B cell (primary cell): ENCODE measurements around the gene CD33. TPM values are rescaled to one million over a fixed set of nuclear protein-coding genes. Genes with fewer than 3 reads are reported as not detected.

Experiments used
- ATAC-seq: fragments of 200-7000 bp; cut with Tn5 transposase; one replicate; pipeline ENCODE4 v1.10.0; 2021; ENCODE audit warnings: low read depth, mild to moderate bottlenecking, moderate number of reproducible peaks, moderate library complexity
- CTCF ChIA-PET: fragments of 350-600 bp; sonication (Branson Sonifier 250); formaldehyde crosslinking; loops from one replicate; lab custom pipeline; 2021; ENCODE audit warnings: antibody characterized with exemption, inconsistent platforms; lab: Charles Lee
- POLR2A ChIA-PET: fragments of 350-600 bp; sonication (Branson Sonifier 250); formaldehyde crosslinking; loops from one replicate; lab custom pipeline; 2021; ENCODE audit warnings: antibody characterized with exemption; lab: Charles Lee
- DNase-seq: peaks from one replicate; pipeline ENCODE4 v3.0.0; 2013
- H2AFZ ChIP-seq: 2 replicates; pipeline ENCODE4 v1.6.1; 2012; ENCODE audit warnings: mild to moderate bottlenecking, low read depth, low read length; ENCODE audit not compliant: insufficient read depth, poor library complexity, severe bottlenecking
- H3K27ac ChIP-seq, 2 donors: 1 replicate in 1 of 2; 2 replicates in 1 of 2; pipeline ENCODE4 v1.5.1; 2012 to 2013; ENCODE audit warnings: low read length in 2 of 2, mild to moderate bottlenecking in 2 of 2, moderate library complexity in 1 of 2
- H3K27me3 ChIP-seq, 4 experiments: fragments of 200-600 bp in 1 of 4; sonication (generic) in 1 of 4; replicated peaks in 1 of 4; 1 replicate in 2 of 4; 2 replicates in 2 of 4; pipeline versions ENCODE4 v1.6.1 to v1.7.0; 2013 to 2016; ENCODE audit warnings: low read length in 3 of 4, mild to moderate bottlenecking in 2 of 4, mixed read lengths in 1 of 4, moderate library complexity in 1 of 4; ENCODE audit not compliant: insufficient read depth in 4 of 4, control insufficient read depth in 3 of 4; ENCODE audit errors: control extremely low read depth in 1 of 4
- H3K36me3 ChIP-seq, 2 experiments: replicated peaks in 1 of 2; 1 replicate in 1 of 2; 2 replicates in 1 of 2; pipeline versions ENCODE4 v1.6.1 to v1.7.1; 2013; ENCODE audit warnings: low read length in 1 of 2; ENCODE audit not compliant: insufficient read depth in 2 of 2, control insufficient read depth in 1 of 2; ENCODE audit errors: control extremely low read depth in 1 of 2, extremely low read depth in 1 of 2
- H3K4me1 ChIP-seq, 2 donors: fragments of 200-600 bp in 1 of 2; sonication (generic) in 1 of 2; 1 replicate in 1 of 2; 2 replicates in 1 of 2; pipeline versions ENCODE4 v1.5.1 to v1.6.1; 2013 to 2017; ENCODE audit warnings: low read length in 2 of 2; ENCODE audit not compliant: control insufficient read depth in 2 of 2, insufficient read depth in 2 of 2
- H3K4me2 ChIP-seq: replicated peaks from 2 replicates; pipeline ENCODE3; 2012; ENCODE audit warnings: mild to moderate bottlenecking, low read depth, low read length; ENCODE audit not compliant: poor library complexity, severe bottlenecking
- H3K4me3 ChIP-seq, 5 experiments: fragments of 200-600 bp in 1 of 5; sonication (generic) in 1 of 5; 1 replicate in 3 of 5; 2 replicates in 2 of 5; pipeline versions ENCODE4 v1.5.1 to v1.7.0; 2011 to 2016; ENCODE audit warnings: low read length in 4 of 5, mild to moderate bottlenecking in 4 of 5, low read depth in 2 of 5, control low read depth in 1 of 5, moderate library complexity in 1 of 5; ENCODE audit not compliant: insufficient read depth in 1 of 5; ENCODE audit errors: control extremely low read depth in 1 of 5, extremely low read depth in 1 of 5
- H3K79me2 ChIP-seq: fragments of 200-600 bp; sonication (generic); one replicate; pipeline ENCODE4 v1.6.0; 2016; ENCODE audit warnings: low read length; ENCODE audit not compliant: control insufficient read depth, insufficient read depth
- H3K9ac ChIP-seq: fragments of 200-600 bp; sonication (generic); 2 replicates; pipeline ENCODE4 v1.6.1; 2017; ENCODE audit warnings: mild to moderate bottlenecking, low read length, moderate library complexity
- H3K9me3 ChIP-seq, 3 donors: one replicate each; pipeline versions ENCODE4 v1.6.1 to v1.7.1; 2013; ENCODE audit warnings: low read length in 2 of 3; ENCODE audit not compliant: control insufficient read depth in 2 of 3, insufficient read depth in 1 of 3; ENCODE audit errors: control extremely low read depth in 1 of 3
- H4K20me1 ChIP-seq: 2 replicates; pipeline ENCODE4 v1.6.0; 2012; ENCODE audit warnings: mild to moderate bottlenecking, low read length; ENCODE audit not compliant: insufficient read depth, control insufficient read depth, poor library complexity, severe bottlenecking
- H3K27ac Mint-ChIP-seq: one replicate; pipeline ENCODE4 v1.8.0; 2021; ENCODE audit warnings: mixed read lengths
- H3K27me3 Mint-ChIP-seq: one replicate; pipeline ENCODE4 v1.8.0; 2021; ENCODE audit warnings: mixed read lengths
- H3K4me1 Mint-ChIP-seq: one replicate; pipeline ENCODE4 v1.8.0; 2021; ENCODE audit warnings: mixed read lengths
- H3K4me3 Mint-ChIP-seq: one replicate; pipeline ENCODE4 v1.8.0; 2021; ENCODE audit warnings: mixed read lengths
- H3K9me3 Mint-ChIP-seq: one replicate; pipeline ENCODE4 v1.8.0; 2022; ENCODE audit warnings: mixed read lengths; ENCODE audit not compliant: insufficient read depth
- EZH2 ChIP-seq: IDR thresholded peaks from 2 replicates; pipeline ENCODE4 v1.6.1; 2012; ENCODE audit warnings: borderline replicate concordance, low read depth, mild to moderate bottlenecking, moderate library complexity, low read length; ENCODE audit not compliant: insufficient read depth, poor library complexity, severe bottlenecking
- WGBS: methylation state at CpG from one replicate; pipeline ENCODE4 v1.1.5; 2013; ENCODE audit warnings: missing lambda C conversion rate; ENCODE audit not compliant: insufficient coverage; 5-methylcytosine and 5-hydroxymethylcytosine counted together
- intact Hi-C: fragments of 100-400 bp; cut with micrococcal nuclease; formaldehyde crosslinking; loops from one replicate; pipeline ENCODE4 v1.10.0; 2022
- polyA plus RNA-seq: library from polyadenylated mRNA; depleted of rRNA; stranded (reverse); fragments of >200 nt; gene quantifications from 2 replicates; pipeline ENCODE4 v1.2.3, GENCODE V29; 2012
- total RNA-seq, 2 donors: library from RNA; stranded (reverse); fragments of 120-200 nt in 1 of 2; gene quantifications; 1 replicate in 1 of 2; 2 replicates in 1 of 2; pipeline versions ENCODE4 v1.2.3 to v1.2.4, GENCODE V29; 2013 to 2022
- TF ChIP-seq, protein P1 (sequence below): fragments of 200-600 bp; IDR thresholded peaks from one replicate; pipeline ENCODE4 v1.8.0; 2022; ENCODE audit warnings: antibody characterized with exemption, mild to moderate bottlenecking

CD33 gene
- total and polyA plus RNA-seq, 2 donors (not counting 1 experiment from before 2014, with no cell fraction given), result 1.3 TPM; not detected in 1

DNA sequence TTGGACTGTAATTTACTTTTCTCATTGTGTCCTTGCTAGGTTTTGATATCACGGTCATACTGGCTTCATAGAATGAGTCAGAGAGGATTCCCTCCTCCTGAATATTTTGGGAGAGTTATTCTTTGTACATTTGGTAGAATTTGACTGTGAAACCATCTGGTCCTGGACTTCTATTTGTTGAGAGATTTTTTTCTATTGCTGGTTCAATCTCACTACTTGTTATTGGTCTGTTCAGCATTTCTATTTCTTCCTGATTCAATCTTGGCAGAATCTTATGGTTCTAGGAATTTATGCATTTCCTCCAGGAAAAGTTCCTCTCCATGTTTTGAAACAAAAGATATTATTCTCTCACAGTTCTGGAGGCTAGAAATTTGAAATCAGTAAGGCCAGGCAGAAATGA, 4.9 kb upstream of the CD33 start:
- WGBS, result no CpG with 5 or more reads among the region's 1 CpG
- TF ChIP-seq, protein P1, sequence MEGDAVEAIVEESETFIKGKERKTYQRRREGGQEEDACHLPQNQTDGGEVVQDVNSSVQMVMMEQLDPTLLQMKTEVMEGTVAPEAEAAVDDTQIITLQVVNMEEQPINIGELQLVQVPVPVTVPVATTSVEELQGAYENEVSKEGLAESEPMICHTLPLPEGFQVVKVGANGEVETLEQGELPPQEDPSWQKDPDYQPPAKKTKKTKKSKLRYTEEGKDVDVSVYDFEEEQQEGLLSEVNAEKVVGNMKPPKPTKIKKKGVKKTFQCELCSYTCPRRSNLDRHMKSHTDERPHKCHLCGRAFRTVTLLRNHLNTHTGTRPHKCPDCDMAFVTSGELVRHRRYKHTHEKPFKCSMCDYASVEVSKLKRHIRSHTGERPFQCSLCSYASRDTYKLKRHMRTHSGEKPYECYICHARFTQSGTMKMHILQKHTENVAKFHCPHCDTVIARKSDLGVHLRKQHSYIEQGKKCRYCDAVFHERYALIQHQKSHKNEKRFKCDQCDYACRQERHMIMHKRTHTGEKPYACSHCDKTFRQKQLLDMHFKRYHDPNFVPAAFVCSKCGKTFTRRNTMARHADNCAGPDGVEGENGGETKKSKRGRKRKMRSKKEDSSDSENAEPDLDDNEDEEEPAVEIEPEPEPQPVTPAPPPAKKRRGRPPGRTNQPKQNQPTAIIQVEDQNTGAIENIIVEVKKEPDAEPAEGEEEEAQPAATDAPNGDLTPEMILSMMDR, result no peak
- TF ChIP-seq EZH2, result no peak
- no peaks in the 10 kb centered on the region for H3K79me2 ChIP-seq
- H3K36me3 ChIP-seq, result no peaks in the 10 kb centered on the region
- peaks cover 5% of the 10 kb centered on the region for H3K4me1 Mint-ChIP-seq
- H2AFZ ChIP-seq, result no peak overlapping the region
- H3K4me1 ChIP-seq, result no peaks in the 10 kb centered on the region
- no peak overlapping the region for H3K4me3 Mint-ChIP-seq
- ATAC-seq, result no peak
- POLR2A ChIA-PET, result no interaction called here
- peaks cover 0 to 7% (median 3%) of the 10 kb centered on the region in 4 experiments for H3K27me3 ChIP-seq
- no peak overlapping the region for H3K27ac ChIP-seq
- H3K27me3 Mint-ChIP-seq, result peaks cover 34% of the 10 kb centered on the region
- no peaks in the 10 kb centered on the region for H4K20me1 ChIP-seq
- no peak overlapping the region for H3K4me3 ChIP-seq
- H3K9me3 Mint-ChIP-seq, result peaks cover 5% of the 10 kb centered on the region
- H3K9ac ChIP-seq, result no peak overlapping the region
- H3K4me2 ChIP-seq, result no peak overlapping the region
- H3K9me3 ChIP-seq, result peaks cover 0 to 5% (median 0%) of the 10 kb centered on the region in 3 donors
- DNase-seq, result no peak
- intact Hi-C loops, result no loop called here
- CTCF ChIA-PET, result no interaction called here
- no peak overlapping the region for H3K27ac Mint-ChIP-seq

- Histone ChIP-seq H3K9ac (no peak overlapping the region), H4K20me1 (no peaks in the 10 kb centered on the region), H2AFZ (no peak overlapping the region), H3K27ac (no peak overlapping the region), H3K36me3 (no peaks in the 10 kb centered on the region), H3K4me1 (no peaks in the 10 kb centered on the region), H3K27me3 (peaks cover 0 to 15% (median 4%) of the 10 kb centered on the region in 4 experiments), H3K79me2 (no peaks in the 10 kb centered on the region), H3K4me3 (no peak overlapping the region), H3K4me2 (no peak overlapping the region), H3K9me3 (peaks cover 0 to 6% (median 0%) of the 10 kb centered on the region in 3 donors)
- intact Hi-C loops, result no loop called here
- no peak overlapping the region for H3K4me3 Mint-ChIP-seq
- H3K27me3 Mint-ChIP-seq, result peaks cover 42% of the 10 kb centered on the region
- TF ChIP-seq EZH2, result no peak
- TF ChIP-seq, protein P1, result no peak
- DNase-seq (no peak), ATAC-seq (no peak)
- CTCF ChIA-PET, result no interaction called here
- peaks cover 5% of the 10 kb centered on the region for H3K4me1 Mint-ChIP-seq
- H3K9me3 Mint-ChIP-seq, result peaks cover 5% of the 10 kb centered on the region
- POLR2A ChIA-PET, result no interaction called here
- H3K27ac Mint-ChIP-seq, result no peak overlapping the region
These were observed 3.9 kb upstream of the CD33 start for GRCh38 chr19:51220996-51221395.
